NCI-H524 treated with DMSO at 0.1 percent for 48 hours (cell line): ENCODE measurements around the gene DAPP1.
"Not testable (repeated sequence)": the region's sequence is repeated elsewhere in the genome, so short reads cannot be mapped to it uniquely, and the experiment has no call there.

ENCODE experiments used
- DNase-seq: peaks from one replicate; lab custom pipeline; 2025; lab: John Stamatoyannopoulos, UW

Gene DAPP1

GRCh38 chr4:99816545-99817308 lies at the start of gene DAPP1:
DAPP1 (plus strand) TSS chr4:99816827; CDS start chr4:99816914, 87 bp downstream.
- no peak for DNase-seq

GRCh38 chr4:99770842-99771241 lies 45.8 kb upstream of the DAPP1 start:
- DNase-seq, result not testable (repeated sequence)

- no peak for DNase-seq
These were observed 32.7 kb upstream of the DAPP1 start for GRCh38 chr4:99783940-99784339.

GRCh38 chr4:99784842-99785241 lies 31.8 kb upstream of the DAPP1 start:
- no peak for DNase-seq

- DNase-seq, result no peak
These were observed 25.6 kb upstream of the DAPP1 start for GRCh38 chr4:99790796-99791617.

GRCh38 chr4:99800332-99801004 lies 16.2 kb upstream of the DAPP1 start:
- no peak for DNase-seq

- DNase-seq, result no peak
These were observed 15.5 kb upstream of the DAPP1 start for GRCh38 chr4:99801005-99801699.

- DNase-seq, result no peak
These were observed 13.0 kb upstream of the DAPP1 start for GRCh38 chr4:99803566-99804101.

- DNase-seq, result no peak
These were observed 10.1 kb upstream of the DAPP1 start for GRCh38 chr4:99806545-99806944.

GRCh38 chr4:99807666-99808065 lies 9.0 kb upstream of the DAPP1 start:
- no peak for DNase-seq

- DNase-seq, result no peak
These were observed 8.3 kb upstream of the DAPP1 start for GRCh38 chr4:99808260-99808857.

GRCh38 chr4:99809326-99809725 lies 7.3 kb upstream of the DAPP1 start:
- DNase-seq, result peak; percentile 51

- no peak for DNase-seq
These were observed 6.1 kb upstream of the DAPP1 start for GRCh38 chr4:99810536-99810935.

GRCh38 chr4:99811117-99811516 lies 5.5 kb upstream of the DAPP1 start:
- DNase-seq, result no peak

GRCh38 chr4:99811850-99812249 lies 4.8 kb upstream of the DAPP1 start:
- no peak for DNase-seq

- no peak for DNase-seq
These were observed 1.0 kb upstream of the DAPP1 start for GRCh38 chr4:99815597-99816011.

GRCh38 chr4:99817309-99817890 lies 773 bp downstream of the DAPP1 start:
- no peak for DNase-seq

- DNase-seq, result no peak
These were observed 2.0 kb downstream of the DAPP1 start for GRCh38 chr4:99818661-99819060.

- no peak for DNase-seq
These were observed 5.4 kb downstream of the DAPP1 start for GRCh38 chr4:99821918-99822503.

GRCh38 chr4:99822734-99823133 lies 6.1 kb downstream of the DAPP1 start:
- no peak for DNase-seq
